22Rv1 (cell line): ENCODE measurements around the gene FCMR.

Source experiments
- CTCF ChIP-seq: fragments of 450-650 bp; IDR thresholded peaks from 2 replicates; pipeline ENCODE4 v1.5.1; 2017; ENCODE audit warnings: mild to moderate bottlenecking
- ZFX ChIP-seq: fragments of 450-650 bp; IDR thresholded peaks from 2 replicates; pipeline ENCODE4 v1.6.1; 2017; ENCODE audit warnings: antibody characterized with exemption, borderline replicate concordance

- TF ChIP-seq CTCF (no peak), ZFX (no peak)
Observed at GRCh38 chr1:206958144-206958543, 36.4 kb upstream of the FCMR start.
